GM04503 (cell line): ENCODE results near the gene COBL.

Experiments
- DNase-seq: peaks from one replicate; pipeline ENCODE4 v3.0.0-alpha.2; 2012; ENCODE audit warnings: low read depth

COBL gene

DNA sequence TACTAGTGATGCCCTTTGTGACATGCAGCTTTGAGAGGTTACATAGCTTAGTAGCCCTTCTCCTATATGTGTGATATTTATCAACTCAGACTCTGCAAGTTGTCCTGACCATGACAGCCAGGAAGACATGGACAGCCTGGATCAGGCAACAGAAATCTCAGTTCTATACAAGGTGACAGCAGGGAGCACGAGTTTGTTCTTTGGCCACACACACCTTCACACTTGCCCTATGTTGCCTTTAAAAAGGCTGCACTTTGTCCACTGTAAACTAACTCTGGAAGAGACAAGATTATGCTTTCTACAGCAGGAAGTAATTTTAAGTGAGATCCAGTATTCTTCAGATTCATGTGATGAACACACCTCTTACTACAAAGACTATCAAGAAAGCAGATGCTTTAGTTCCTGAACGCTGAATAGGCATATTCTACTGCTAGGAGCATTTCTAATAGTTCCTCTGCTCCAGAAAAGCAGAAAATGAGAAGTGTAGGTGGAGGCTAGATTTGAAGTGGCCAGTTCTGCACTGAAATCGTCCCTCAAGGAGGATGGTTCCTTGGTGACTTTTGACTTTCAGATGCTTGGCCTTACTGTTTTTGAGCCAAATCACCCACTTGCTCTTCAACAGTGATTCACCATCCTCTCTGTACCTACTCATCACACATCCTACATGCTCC lies 239.2 kb downstream of the COBL start:
- no peak for DNase-seq

DNA sequence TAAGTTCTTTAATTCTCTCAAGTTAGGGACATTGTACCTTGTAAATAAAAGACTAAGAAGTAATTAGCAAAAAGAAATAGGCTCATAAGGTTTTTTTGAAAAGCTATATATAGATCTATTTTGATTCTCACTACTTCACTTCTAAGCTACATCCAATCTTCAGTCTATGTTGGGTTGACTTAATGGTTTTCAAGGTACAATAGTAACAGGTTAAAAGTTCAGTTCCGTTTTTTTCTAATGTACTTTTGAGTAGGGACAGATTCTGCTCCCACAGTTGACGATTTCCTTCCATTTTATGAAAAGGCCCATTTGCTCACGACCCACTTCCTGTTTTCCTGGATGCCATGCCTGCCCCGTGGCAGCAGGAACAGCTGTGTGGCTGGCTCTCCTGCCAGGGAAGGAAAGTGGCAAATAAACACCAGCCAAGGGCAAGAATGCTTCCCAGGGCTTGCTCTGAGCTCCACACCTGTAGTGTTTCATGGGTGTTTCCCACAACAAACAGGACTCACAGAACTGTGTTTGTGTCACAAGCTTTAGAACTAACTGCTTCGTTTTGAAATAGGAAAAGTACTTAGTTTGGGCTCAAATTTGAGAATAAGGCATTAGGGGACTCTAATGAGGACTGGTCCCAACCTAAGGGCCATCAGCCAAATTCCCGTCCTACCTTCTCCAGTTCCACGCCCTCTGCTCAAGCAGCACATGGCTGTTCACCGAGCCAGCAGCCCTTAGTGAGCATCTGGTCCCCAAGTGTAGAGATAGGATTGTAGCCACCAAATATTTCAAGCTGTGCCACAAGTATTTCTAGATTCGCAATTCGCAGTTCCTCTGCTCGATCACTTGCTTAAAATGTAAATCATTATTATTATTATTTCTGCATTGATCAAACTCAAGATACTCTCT lies 240.7 kb downstream of the COBL start:
- no peak for DNase-seq

DNA sequence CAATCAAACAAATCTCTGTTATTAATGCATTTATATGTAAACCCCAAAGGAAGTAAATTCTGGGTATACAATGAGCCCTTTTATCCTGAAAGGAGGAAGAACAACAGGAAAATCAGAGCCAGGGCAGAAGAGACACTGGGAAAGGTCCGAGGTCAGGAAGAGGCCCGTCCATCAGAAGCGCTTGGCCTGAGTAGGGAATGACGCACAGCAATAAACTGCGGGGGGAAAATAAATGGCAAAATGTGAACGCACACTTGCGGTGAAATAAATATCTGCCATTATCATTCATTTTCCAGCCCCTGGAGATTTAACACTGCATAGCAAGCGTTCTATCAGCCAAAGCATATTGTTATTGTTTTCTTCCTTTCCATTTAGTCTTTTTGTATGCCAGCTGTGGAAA lies 243.4 kb downstream of the COBL start:
- no peak for DNase-seq

DNA sequence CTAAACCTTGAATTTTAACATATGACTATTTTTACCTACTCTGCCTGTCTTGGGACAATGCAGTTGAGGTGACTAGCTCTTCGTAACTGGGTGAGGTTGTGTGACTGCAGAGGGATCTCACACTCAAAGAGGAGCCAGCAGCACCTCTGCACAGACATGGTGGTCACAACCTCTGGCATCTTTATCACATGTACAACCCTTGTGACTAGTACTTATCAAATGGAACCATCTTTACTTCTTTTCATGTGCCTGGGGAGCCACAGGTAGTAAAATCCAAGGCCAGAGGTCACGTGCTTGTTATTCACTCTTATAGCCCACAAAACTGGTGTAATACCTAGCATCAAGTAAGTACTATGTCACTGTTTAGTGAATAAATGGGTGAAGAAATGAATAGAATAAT lies 244.3 kb downstream of the COBL start:
- no peak for DNase-seq

DNA sequence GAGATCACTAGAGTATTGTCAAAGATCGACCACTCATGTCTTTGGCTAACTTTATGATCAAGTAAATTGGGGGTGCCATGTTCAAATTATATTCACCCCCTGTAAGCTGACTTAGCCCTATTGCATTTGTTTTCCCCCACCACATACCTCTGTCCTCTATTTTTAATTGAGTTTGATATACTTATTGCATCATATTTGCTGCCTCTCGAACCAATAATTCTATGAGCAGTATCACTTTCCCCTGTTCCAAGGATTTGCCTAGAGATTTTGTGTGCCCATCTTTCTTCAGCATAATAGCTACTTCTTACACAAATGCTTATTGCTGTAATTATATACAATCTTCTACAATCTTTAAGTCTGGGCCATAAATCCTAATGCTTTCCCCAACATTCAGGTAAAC lies 245.2 kb downstream of the COBL start:
- no peak for DNase-seq

DNA sequence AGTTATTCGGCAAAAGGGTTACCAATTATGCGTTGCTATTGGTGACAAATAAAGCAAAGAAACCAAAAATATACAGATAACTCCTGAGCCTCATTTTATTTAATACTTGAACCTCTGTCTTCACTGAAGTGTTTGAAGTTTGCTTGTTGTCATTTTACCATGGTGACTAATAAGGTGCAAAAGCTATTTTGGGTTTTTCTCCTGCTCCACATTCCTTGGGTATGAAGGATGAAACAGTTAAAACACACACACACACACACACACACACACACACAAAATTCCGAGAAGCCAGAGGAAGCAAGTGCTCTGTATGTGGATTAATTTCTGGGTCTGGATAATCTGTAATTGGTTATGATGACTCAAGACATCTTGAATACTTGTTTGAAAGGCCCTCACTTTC lies 246.5 kb downstream of the COBL start:
- DNase-seq, result peak; percentile 14

DNA sequence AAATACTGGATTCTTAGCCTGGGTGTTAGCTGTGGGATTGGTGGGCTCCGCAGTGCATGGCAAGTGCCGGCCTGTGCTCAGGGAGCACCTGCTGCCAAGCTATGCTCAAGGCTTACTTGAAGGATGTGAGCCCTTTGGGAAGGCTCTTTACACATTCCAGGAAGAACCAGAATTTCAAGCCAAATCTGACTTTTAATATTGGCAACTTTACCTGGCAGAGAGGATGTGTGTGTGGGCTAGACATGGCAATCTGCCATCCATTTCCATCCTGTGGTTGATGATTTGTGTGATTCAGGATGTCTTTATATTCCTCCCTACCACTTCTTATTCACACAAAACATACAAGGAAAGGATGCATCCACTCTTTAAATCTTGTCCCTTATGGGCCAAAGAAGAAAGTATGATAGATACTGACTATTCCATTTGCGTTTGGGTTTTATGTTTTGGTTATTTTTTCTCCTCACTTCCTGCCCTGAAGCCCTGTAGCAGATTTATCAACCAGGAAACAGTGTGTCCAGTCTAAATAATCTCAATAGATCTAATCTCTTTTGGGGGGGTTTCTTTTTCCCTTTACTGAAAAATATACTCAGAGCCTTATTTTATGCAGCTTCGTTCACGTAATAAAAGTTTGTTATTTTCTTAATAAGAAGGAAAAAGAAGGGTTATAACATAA lies 247.1 kb downstream of the COBL start:
- DNase-seq, result no peak

DNA sequence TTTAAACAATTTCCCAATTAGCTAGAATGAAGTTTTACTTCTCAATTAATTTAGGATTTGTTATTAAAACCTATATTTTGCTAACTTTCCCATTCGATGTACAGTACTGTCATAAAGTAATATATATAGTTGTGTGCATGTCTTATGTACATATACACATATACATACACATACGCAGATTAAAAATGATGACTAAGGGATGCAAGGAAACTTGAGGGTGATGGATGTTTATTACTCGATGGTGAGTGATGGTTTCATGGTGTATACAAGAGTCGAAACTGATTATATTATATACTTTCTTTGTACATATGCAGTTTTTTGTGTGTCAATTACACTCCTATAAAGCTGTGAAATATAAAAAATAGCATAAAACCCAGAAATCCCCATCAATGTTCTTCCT lies 248.2 kb downstream of the COBL start:
- no peak for DNase-seq

DNA sequence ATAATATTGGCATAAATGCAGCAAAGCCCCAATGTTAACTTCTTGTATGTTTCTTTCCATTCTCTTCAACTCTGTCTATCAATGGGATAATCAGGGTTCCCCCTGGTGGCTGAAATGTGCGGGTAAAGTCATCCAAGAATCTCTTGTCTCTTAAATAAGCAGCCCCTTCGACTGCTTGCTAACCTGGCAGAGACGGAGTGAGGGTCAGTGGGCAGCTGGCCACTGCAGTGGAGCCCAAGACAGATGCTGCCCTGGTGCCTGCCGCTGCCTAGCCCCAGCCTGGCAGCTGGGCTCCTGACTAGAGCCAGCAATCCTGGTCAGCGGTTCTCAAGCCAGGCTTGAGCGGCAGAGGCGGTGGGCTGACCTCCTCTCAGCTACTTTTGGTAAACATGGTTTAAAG lies 248.9 kb downstream of the COBL start:
- DNase-seq, result peak; percentile 24

DNA sequence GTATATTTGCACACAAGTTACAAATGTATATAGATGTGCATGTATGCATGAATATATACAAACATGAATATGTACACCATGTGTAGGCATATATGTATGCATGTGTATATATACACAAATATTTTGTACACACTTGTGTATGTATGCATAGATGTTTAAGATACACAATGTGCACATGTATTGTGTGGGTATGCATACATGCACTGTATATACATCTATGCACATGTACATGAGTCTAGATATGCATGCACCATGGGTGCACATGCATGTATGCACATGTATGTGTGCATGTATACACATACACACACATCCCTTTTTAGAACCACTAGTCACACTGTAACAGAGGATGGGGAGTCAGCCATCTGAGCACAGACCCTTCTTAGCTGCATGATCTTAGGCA lies 249.4 kb downstream of the COBL start:
- DNase-seq, result no peak

DNA sequence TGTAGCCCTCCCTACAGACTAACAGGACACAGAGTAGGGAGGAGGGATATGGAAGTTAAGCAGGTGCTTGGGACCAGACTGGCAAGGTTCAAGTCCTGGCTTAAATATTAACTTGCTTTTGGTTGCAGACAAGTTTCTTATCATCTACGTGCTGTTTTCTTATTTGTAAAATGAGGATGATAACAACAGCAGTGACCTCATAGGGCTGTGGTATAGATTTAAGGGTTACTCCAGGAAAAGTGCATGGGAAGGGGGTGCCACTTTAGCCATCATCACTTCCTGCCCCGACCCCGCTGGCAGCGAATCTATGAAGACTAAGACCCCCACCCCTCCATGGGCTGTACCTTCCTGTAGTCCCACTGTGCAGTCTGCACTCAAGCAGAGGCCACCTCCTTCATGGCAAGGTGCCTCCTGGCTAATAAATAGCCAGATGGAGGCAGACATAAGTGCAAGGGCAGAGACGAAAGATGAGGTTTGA lies 250.2 kb downstream of the COBL start:
- no peak for DNase-seq

DNA sequence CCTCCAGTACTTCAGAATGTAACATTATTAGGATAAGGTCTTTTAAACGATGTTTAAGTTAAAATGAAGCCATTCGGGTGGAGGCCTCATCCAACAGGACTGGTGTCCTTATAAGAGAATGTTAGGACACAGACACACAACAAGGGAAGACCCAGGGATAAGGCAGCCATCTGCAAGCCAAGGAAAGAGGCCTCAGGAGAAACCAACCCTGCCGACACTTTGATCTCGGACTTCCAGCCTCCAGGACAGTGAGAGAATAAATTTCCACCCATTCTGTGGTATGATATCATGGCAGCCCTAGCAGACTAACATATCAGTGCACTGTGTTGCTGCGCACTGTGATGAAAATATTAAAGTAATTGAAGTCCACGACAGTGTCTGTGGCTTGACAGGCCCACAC lies 250.8 kb downstream of the COBL start:
- no peak for DNase-seq

DNA sequence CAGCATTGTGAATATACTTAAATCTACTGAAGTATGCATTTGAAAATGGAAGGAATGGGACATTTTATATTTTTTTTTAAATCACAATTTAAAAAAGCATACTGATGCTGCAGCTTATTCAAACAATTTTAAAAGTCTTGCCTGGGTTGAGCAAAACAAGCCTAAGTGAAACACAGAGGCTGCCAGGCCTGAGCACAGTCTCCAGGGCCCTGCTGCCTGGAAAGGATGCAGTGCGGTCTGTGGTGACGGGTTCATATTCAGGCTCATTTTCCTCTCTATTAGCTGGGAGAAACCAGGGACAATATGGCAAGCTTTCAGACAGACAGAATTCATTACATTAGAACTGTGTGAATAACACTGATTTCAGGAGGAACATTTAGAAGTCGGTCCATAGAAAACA lies 251.9 kb downstream of the COBL start:
- no peak for DNase-seq

DNA sequence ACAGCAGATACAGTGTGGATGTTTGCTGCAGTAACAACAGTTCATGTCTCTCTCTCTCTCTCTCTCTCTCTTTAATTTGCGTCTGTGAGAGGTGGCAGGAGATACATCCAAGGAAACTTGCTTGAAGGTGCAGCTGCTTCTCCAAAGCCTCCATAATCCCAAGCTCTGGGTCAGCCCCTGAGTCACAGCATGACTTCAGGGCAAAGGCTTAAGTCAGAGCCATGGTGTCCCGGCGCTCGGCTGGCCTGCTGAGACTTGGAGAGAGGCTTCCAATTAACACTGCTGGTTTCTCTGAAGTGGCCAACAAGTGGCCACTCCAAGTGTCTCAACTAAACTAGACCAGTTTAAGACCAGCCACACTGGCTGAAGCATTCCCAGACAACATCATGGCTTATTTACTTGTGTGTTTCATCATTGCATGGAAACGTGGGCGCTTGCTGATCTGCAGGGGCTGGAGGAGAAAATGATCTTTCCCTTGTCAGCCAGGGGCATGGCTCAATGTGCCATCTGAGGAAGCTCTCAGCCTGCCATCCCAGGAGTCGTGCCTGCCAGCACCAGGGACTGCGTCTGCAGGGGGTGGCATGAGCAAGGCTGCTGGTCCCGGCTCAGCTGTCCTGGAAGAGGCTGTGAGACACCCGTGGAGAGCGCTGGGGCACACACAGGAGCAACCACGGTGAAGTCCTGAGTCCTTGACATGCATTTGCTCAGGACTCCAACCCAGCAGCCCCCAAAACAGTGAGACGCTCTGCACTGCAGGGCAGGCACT lies 254.2 kb downstream of the COBL start:
- no peak for DNase-seq

DNA sequence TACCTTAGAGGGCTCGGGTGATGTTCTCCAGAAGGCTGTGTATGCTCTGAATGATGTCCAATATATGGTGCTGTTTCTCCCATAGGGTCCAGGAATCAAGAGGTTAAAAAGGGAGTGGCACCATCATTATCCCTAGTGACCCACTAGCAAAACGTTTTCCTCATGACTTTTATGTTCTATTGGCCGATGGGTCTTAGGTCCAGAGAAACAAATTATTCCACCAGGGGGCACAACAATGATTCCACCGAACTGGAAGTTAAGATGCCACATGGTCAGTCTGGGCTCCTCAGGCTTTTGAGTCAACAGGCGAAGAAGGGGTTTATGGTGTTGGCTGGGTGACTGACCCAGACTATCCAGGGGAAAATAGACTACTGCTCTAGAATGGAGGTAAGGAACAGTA lies 256.1 kb downstream of the COBL start:
- no peak for DNase-seq

DNA sequence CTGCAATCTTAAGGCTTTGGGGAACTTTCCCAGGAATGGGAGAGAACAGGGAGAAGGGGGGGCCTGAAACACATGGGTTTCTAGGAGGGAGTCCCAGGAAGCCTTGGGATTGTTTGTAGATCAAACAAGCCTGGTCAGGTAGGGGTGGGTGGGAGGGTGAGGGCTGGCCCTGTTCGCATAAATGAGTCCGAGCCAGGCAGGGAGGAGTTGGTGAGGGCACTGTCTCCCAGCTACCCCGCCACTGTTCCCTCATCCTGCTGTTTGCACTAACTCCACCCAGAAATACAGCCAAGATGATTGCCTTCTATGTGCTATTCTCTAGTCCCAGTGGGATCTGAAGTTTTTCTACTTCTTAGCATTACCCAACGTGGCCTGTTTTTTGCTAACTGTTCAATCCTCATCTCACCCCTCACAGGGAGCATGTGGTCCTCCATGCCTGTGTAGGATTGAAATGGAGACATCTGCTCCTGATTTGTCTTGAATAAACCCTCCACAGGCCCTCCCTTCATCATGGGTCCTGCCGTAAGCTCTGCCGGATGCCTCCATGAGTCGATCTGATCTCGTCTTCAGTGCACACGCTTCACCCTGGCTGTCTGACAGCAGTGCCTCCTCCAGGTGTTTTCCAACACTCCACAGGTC lies 257.0 kb downstream of the COBL start:
- no peak for DNase-seq

DNA sequence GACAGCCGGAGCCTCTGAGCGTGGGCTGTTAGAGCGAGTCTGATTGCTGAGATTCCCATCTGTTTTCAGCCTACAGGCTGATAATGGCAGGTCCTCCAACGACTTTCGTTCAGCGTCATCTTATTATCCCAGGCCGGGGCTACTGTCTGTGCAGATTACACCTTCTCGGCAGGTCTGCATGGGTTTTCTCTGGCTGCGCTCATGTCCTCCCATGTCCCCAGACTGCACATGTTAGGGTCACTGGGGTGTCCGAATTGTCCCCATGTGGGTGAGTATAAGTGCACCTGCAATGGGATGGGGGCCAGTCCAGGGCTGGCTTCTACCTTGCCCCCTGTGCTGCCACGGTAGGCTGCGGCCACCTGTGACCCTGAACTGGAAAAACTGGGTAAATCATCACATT lies 257.8 kb downstream of the COBL start:
- no peak for DNase-seq

DNA sequence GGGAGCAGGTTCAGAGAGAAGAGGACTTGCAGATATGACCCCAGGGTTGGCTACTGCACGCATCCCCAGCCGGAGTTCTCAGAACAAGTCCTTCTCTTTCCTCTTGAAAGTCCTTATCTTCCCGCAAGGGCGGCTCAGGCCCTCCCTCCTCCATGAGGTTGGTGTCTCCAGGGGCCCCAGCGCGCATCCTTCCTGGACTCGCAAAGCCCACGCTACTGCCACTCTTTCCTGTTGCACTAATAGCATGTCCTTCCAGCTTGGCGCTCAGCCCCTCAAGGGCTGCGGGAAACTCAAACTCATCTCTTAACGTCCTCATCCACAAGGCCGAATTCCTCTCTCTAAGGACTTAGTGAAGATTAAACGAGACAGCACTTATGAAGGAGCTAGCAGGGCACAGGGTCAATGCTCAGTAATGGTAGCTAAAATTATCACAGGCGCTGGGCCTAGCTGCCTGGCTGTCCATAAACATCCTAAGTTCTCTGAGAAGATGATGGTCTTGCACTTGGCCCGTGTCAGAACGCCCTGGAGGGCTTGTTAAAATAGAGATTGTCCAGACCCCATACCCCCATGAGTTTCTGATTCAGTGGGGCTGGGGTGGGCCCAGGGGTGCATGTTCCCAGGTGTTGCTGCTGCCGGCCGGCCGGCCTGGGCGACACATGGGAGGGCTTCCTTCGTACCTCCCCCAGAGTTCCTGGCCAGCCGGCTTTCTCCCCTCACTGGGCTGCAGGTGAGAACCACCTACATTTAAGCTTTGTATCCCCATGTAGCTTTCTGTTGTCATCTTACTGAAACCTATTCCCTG lies 261.4 kb downstream of the COBL start:
- DNase-seq, result no peak

DNA sequence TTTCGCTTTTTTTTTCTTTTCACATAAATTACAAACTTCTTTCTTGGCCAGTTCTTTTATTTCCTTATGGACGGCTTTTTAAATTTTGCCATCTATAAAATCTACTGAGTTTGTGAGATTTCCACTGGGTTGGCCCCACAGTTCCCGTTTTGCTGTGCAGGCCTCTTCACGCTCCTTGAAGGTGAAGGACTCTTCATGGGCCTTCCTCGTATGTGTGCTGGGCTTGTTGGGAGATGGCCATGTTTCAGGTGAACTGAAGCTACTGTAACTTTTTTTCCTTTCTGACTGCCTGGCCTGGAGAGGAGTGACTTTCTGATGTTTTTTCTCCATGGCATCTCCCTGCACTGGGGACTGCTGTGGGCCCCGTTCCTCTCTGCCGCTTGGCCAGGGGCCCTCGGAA lies 262.4 kb downstream of the COBL start:
- DNase-seq, result no peak

DNA sequence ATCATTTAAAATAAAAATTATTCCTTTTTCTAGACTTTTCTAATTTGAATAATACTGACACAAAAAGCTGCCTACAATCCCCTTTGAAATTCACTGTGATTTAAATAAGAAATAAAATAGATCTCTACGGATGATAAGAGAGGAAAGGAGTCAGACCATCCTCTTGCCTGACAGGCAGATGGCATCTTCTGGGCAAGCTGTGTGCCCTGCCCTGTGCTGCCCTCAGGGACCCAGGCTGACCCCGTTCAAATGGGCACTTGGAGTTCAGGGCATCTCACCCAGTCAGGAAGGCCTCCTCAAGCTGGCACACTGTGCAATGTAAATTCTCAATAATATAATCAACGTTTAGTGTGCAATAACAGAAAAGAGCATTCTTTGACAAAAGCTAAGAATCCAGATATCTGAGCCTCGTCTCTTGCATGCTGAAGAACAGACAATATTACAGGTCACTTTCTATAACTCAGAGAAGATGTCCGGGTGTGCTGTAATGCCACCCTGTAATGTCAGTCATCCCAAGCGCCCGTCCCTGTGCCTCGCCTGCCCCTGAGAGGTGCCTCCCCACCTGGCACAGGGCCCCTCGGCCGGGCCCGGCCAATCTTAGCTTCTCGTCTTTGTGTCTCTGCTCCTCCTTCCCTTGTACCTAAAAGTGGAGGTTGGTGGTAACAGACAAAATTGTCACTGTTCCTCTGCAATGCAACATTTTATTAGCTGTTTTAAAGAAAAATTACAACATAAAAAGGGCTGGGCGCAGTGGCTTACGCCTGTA lies 263.3 kb downstream of the COBL start:
- no peak for DNase-seq
